HG03095 (cell line): ENCODE data around the gene TIE1.

Experiments
- ATAC-seq: cut with Tn5 transposase; IDR thresholded peaks from one replicate; pipeline ENCODE4 v1.9.1; 2021; ENCODE audit warnings: moderate library complexity; ENCODE audit not compliant: unreplicated experiment

TIE1 gene

GRCh38 chr1:43311521-43311920 lies 10.7 kb downstream of the TIE1 start:
- ATAC-seq, result no peak

DNA sequence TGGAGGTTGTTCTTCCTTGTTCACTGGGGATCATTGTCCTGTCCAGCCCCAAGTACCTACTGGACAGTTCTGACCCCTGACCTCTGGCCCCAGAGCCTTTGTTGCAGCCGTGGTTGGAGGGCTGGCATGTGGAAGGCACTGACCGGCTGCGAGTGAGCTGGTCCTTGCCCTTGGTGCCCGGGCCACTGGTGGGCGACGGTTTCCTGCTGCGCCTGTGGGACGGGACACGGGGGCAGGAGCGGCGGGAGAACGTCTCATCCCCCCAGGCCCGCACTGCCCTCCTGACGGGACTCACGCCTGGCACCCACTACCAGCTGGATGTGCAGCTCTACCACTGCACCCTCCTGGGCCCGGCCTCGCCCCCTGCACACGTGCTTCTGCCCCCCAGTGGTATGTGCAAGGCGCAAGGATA lies 11.4 kb downstream of the TIE1 start:
- ATAC-seq, result no peak

DNA sequence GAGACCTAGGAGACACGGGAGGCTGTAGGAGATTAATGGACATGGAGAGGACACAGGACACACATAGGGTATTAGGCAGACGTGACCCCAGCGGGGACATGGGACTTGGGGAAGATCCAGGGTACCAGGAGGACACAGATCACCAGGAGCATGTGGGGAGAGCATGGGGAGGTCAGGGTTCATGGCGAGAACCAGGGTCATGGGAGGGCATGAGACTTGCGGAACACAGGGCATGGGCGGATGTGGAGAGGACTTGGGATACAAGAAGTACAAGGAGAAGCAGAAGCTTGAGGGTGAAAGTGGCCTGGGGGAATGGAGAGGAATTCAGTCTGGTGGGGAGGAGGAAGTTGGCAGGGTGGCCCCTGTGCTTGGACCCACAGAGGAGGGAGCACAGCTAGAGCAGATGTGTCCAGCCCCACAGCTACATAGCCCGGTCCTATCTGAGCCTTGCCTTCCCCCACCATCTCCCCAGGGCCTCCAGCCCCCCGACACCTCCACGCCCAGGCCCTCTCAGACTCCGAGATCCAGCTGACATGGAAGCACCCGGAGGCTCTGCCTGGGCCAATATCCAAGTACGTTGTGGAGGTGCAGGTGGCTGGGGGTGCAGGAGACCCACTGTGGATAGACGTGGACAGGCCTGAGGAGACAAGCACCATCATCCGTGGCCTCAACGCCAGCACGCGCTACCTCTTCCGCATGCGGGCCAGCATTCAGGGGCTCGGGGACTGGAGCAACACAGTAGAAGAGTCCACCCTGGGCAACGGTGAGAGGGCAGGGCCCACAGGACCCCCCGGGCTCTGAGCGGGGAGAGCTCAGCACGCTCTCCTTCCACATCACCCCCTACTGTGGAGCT lies 12.1 kb downstream of the TIE1 start:
- no peak for ATAC-seq

GRCh38 chr1:43313771-43314170 lies 13.0 kb downstream of the TIE1 start:
- no peak for ATAC-seq

- no peak for ATAC-seq
These were observed 13.5 kb downstream of the TIE1 start for GRCh38 chr1:43314233-43314632.

- no peak for ATAC-seq
These were observed 14.7 kb downstream of the TIE1 start for GRCh38 chr1:43315481-43315880.

DNA sequence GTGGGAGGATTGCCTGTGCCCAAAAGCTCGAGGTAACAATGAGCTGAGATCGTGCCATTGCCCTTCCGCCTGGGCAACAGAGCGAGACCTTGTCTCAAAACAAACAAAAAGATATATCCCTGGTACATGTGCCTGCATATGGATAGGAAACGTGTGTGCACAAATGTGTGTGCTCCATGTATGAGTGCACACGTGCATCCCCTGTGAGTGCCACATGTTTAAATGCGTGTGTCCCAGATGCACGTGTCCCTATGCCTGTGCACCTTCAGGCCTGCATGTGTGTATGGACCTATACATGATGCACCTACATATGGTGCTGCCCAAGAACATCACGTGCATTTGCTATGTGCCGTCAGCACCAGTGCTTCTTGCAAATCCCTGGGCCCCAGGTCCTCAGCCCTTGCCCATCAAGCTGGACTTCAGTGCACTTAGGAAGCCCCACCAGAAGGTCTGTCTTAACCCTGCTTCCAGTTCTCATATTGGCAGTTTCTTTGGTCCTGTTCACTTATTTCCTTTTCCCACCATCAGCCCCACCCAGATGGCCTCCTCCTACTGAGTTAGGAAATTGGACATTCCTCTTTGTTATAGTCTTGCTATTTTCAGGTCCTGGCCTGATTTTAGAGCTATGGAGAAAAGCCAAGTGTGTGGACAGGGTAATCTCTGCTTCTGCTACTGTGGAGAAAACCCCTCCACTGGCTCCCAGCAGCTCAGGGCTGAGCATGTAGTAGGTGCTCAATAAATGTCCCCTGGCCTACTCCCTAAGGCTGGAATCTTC lies 15.4 kb downstream of the TIE1 start:
- ATAC-seq, result no peak

DNA sequence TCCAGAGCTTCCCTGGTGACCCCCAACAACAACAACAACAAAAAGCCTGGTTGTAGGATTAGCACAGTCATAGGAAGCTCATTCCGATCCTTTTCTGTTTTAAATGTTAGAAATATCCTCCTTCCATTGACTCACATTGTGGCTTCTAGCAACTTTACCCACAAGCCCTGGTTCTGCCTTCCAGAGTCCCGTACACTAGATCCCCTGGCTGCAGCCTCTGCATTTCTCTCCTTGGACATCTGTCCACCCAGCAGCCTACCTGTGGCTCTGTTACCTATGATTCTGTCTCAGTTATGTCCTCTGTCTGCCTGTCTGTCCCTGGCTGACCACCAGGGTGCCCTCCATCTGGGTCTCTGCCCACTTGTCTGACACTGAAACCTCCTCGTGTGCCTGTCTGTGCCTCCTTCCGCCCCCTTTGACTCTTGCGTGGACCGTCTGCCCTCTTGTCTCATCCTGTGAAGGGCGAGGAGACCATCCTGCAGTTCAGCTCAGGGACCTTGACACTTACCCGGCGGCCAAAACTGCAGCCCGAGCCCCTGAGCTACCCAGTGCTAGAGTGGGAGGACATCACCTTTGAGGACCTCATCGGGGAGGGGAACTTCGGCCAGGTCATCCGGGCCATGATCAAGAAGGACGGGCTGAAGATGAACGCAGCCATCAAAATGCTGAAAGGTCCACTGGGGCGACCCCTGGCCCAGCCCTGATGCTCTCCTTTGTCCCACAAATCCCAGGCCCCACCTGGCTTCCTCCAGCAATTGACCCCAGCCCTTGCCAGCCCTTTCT lies 16.1 kb downstream of the TIE1 start:
- no peak for ATAC-seq

DNA sequence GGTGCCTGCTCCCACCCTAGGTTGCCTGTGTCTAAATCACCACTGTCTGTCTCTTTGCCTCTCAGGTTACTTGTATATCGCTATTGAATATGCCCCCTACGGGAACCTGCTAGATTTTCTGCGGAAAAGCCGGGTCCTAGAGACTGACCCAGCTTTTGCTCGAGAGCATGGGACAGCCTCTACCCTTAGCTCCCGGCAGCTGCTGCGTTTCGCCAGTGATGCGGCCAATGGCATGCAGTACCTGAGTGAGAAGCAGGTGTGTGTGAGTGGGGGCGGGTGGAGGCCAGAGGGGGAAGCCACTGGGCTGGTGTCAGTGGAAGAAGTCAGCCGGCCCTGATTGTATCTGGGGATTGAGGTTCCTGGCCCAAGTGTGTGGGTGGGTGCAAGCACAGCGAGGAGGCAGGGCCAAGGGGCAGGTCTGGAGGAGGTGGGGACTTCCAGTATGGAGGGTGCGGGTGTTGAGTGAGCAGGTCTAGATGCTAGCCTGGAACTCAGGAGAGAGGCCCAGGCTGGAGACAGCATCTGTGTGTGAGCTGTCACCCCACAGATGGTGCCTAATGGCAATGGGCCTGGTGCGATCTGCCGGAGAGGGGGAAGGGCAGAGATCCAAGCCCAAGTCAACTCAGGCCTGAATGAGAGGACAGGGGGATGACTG lies 17.2 kb downstream of the TIE1 start:
- no peak for ATAC-seq

DNA sequence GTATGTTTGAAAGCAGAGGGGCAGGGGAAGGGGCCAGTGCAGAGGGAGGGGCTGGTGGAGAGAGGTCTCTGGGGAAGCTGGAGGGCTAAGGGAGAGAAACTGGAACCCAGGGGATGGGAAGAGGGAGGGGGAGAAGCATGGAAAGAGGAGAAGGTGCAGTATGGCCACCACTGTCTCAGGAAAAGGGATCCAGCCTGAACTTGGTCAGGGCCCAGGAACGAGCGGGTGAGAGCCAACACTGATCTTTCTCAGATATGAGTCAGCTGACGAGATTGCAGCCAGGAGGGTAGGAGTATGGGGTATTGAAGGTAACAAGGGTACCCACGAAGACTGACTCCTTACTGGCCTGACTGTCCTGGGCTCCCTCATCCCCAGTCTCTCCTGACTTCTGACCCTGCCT lies 18.0 kb downstream of the TIE1 start:
- ATAC-seq, result no peak

- ATAC-seq, result no peak
These were observed 18.5 kb downstream of the TIE1 start for GRCh38 chr1:43319288-43319687.

DNA sequence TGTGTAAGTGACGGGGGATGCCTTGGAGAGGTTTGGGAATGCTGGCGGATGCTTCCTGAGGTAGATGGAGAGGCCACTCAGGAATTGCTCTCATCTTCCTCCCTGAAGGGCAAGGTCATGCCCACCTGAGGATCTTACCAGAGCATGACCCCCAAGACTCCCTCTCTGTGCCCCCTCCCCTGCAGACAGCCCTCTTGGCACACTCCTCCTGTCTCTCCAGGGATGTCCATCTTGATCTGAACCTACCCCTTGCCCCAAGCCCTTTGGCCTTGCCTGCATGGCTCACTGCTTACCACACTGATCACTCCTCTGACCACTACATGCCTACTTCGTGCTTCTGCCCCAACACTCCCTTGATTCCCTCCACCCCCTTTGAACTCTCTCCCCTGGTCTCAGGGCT lies 19.0 kb downstream of the TIE1 start:
- ATAC-seq, result no peak

- ATAC-seq, result no peak
These were observed 20.6 kb downstream of the TIE1 start for GRCh38 chr1:43321331-43321891.

DNA sequence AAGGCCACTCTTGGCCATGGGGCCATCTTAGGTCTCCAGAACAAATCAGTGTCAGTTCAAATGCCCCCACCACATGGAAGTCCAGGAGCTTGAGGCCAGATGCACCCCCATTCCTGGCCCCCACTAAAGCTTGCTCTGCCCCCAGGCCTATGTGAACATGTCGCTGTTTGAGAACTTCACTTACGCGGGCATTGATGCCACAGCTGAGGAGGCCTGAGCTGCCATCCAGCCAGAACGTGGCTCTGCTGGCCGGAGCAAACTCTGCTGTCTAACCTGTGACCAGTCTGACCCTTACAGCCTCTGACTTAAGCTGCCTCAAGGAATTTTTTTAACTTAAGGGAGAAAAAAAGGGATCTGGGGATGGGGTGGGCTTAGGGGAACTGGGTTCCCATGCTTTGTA lies 21.7 kb downstream of the TIE1 start:
- ATAC-seq, result no peak

GRCh38 chr1:43324810-43325209 lies 24.0 kb downstream of the TIE1 start:
- no peak for ATAC-seq

- ATAC-seq, result no peak
These were observed 24.6 kb downstream of the TIE1 start for GRCh38 chr1:43325381-43325780.

- no peak for ATAC-seq
These were observed 26.9 kb downstream of the TIE1 start for GRCh38 chr1:43327549-43328292.

GRCh38 chr1:43329995-43330751 lies 29.4 kb downstream of the TIE1 start:
- no peak for ATAC-seq

- no peak for ATAC-seq
These were observed 30.9 kb downstream of the TIE1 start for GRCh38 chr1:43331688-43332087.
